IgD-negative memory B cell (primary cell): ENCODE data around the gene TMA7B. TPM values are rescaled to one million over a fixed set of nuclear protein-coding genes. Genes with fewer than 3 reads are reported as not detected.

Source experiments
- H3K27ac Mint-ChIP-seq, 3 donors: one replicate each; pipeline ENCODE4 v1.8.0; 2020 to 2022; ENCODE audit warnings: mild to moderate bottlenecking in 3 of 3, mixed read lengths in 3 of 3, moderate library complexity in 1 of 3
- H3K27me3 Mint-ChIP-seq: one replicate; pipeline ENCODE4 v1.8.0; 2021; ENCODE audit warnings: mixed read lengths
- H3K36me3 Mint-ChIP-seq: one replicate; pipeline ENCODE4 v1.8.0; 2020; ENCODE audit warnings: mild to moderate bottlenecking, mixed read lengths
- H3K4me1 Mint-ChIP-seq, 3 donors: one replicate each; pipeline ENCODE4 v1.8.0; 2020 to 2022; ENCODE audit warnings: mixed read lengths in 3 of 3, mild to moderate bottlenecking in 1 of 3
- H3K4me3 Mint-ChIP-seq, 4 donors: one replicate each; pipeline ENCODE4 v1.8.0; 2020 to 2022; ENCODE audit warnings: mild to moderate bottlenecking in 4 of 4, mixed read lengths in 4 of 4, moderate library complexity in 3 of 4
- H3K9me3 Mint-ChIP-seq, 3 donors: one replicate each; pipeline ENCODE4 v1.8.0; 2020 to 2021; ENCODE audit warnings: mixed read lengths in 3 of 3, mild to moderate bottlenecking in 1 of 3
- polyA plus RNA-seq: library from polyadenylated mRNA; unstranded; fragments of 300-500 nt; fragmentation: Illumina TruSeq; gene quantifications from one replicate; pipeline ENCODE4 v1.2.3, GENCODE V29; 2021

Gene TMA7B
- polyA plus RNA-seq, 1 donor from 2014 or later, result 0.78 TPM

- H3K4me1 Mint-ChIP-seq, result no peaks in the 10 kb centered on the region
- no peaks in the 10 kb centered on the region for H3K9me3 Mint-ChIP-seq
- no peak overlapping the region for H3K4me3 Mint-ChIP-seq
- H3K36me3 Mint-ChIP-seq, result peaks cover 6% of the 10 kb centered on the region
- peaks cover 10% of the 10 kb centered on the region for H3K27me3 Mint-ChIP-seq
- peak overlapping the region in 1 of 3 donors; percentile 26 for H3K27ac Mint-ChIP-seq
Measured at GRCh38 chr22:39972641-39973040, 12.4 kb downstream of the TMA7B start.

GRCh38 chr22:39973656-39974055, 13.5 kb downstream of the TMA7B start:
- Mint-ChIP-seq H3K27me3 (peaks cover 15% of the 10 kb centered on the region), H3K9me3 (no peaks in the 10 kb centered on the region), H3K4me1 (no peaks in the 10 kb centered on the region), H3K4me3 (no peak overlapping the region), H3K27ac (no peak overlapping the region), H3K36me3 (peaks cover 6% of the 10 kb centered on the region)

GRCh38 chr22:39974065-39974464, 13.9 kb downstream of the TMA7B start:
- Mint-ChIP-seq H3K4me3 (no peak overlapping the region), H3K27me3 (peaks cover 16% of the 10 kb centered on the region), H3K4me1 (no peaks in the 10 kb centered on the region), H3K27ac (no peak overlapping the region), H3K36me3 (peaks cover 6% of the 10 kb centered on the region), H3K9me3 (no peaks in the 10 kb centered on the region)

- Mint-ChIP-seq H3K27me3 (peaks cover 26% of the 10 kb centered on the region), H3K9me3 (no peaks in the 10 kb centered on the region), H3K36me3 (peaks cover 1% of the 10 kb centered on the region), H3K4me1 (no peaks in the 10 kb centered on the region), H3K4me3 (no peak overlapping the region), H3K27ac (no peak overlapping the region)
Measured at GRCh38 chr22:39979048-39979447, 18.9 kb downstream of the TMA7B start.

GRCh38 chr22:39979458-39979857, 19.3 kb downstream of the TMA7B start:
- Mint-ChIP-seq H3K9me3 (no peaks in the 10 kb centered on the region), H3K27me3 (peaks cover 28% of the 10 kb centered on the region), H3K36me3 (peaks cover 1% of the 10 kb centered on the region), H3K27ac (no peak overlapping the region), H3K4me3 (no peak overlapping the region), H3K4me1 (no peaks in the 10 kb centered on the region)

- Mint-ChIP-seq H3K36me3 (peaks cover 4% of the 10 kb centered on the region), H3K4me1 (no peaks in the 10 kb centered on the region), H3K4me3 (no peak overlapping the region), H3K27me3 (peaks cover 26% of the 10 kb centered on the region), H3K9me3 (no peaks in the 10 kb centered on the region), H3K27ac (no peak overlapping the region)
Measured at GRCh38 chr22:39980596-39980995, 20.4 kb downstream of the TMA7B start.

GRCh38 chr22:39983346-39983745, 23.1 kb downstream of the TMA7B start:
- Mint-ChIP-seq H3K4me1 (no peaks in the 10 kb centered on the region), H3K4me3 (no peak overlapping the region), H3K27ac (peak overlapping the region in 1 of 3 donors; percentile 47), H3K27me3 (peaks cover 18% of the 10 kb centered on the region), H3K36me3 (peaks cover 2% of the 10 kb centered on the region), H3K9me3 (no peaks in the 10 kb centered on the region)

- Mint-ChIP-seq H3K27ac (no peak overlapping the region), H3K36me3 (peaks cover 2% of the 10 kb centered on the region), H3K27me3 (peaks cover 19% of the 10 kb centered on the region), H3K4me3 (no peak overlapping the region), H3K9me3 (no peaks in the 10 kb centered on the region), H3K4me1 (no peaks in the 10 kb centered on the region)
Measured at GRCh38 chr22:39984006-39984405, 23.8 kb downstream of the TMA7B start.

- Mint-ChIP-seq H3K4me1 (no peaks in the 10 kb centered on the region), H3K27me3 (peaks cover 12% of the 10 kb centered on the region), H3K27ac (no peak overlapping the region), H3K4me3 (no peak overlapping the region), H3K9me3 (no peaks in the 10 kb centered on the region), H3K36me3 (peaks cover 2% of the 10 kb centered on the region)
Measured at GRCh38 chr22:39984746-39985145, 24.5 kb downstream of the TMA7B start.

GRCh38 chr22:39985383-39986035, 25.3 kb downstream of the TMA7B start:
- Mint-ChIP-seq H3K36me3 (peaks cover 2% of the 10 kb centered on the region), H3K27ac (no peak overlapping the region), H3K27me3 (peaks cover 7% of the 10 kb centered on the region), H3K9me3 (no peaks in the 10 kb centered on the region), H3K4me1 (no peaks in the 10 kb centered on the region), H3K4me3 (no peak overlapping the region)

GRCh38 chr22:39988386-39989114, 28.4 kb downstream of the TMA7B start:
- no peak overlapping the region for H3K27ac Mint-ChIP-seq
- H3K4me3 Mint-ChIP-seq, result no peak overlapping the region
- H3K27me3 Mint-ChIP-seq, result peaks cover 16% of the 10 kb centered on the region
- peaks cover 2% of the 10 kb centered on the region for H3K36me3 Mint-ChIP-seq
- H3K4me1 Mint-ChIP-seq, result no peaks in the 10 kb centered on the region
- H3K9me3 Mint-ChIP-seq, result no peaks in the 10 kb centered on the region

GRCh38 chr22:39989633-39990032, 29.4 kb downstream of the TMA7B start:
- H3K27ac Mint-ChIP-seq, result no peak overlapping the region
- no peaks in the 10 kb centered on the region for H3K9me3 Mint-ChIP-seq
- peaks cover 2% of the 10 kb centered on the region for H3K36me3 Mint-ChIP-seq
- H3K4me3 Mint-ChIP-seq, result no peak overlapping the region
- peaks cover 0 to 4% (median 2%) of the 10 kb centered on the region in 3 donors for H3K4me1 Mint-ChIP-seq
- H3K27me3 Mint-ChIP-seq, result peaks cover 21% of the 10 kb centered on the region

- no peaks in the 10 kb centered on the region for H3K9me3 Mint-ChIP-seq
- peaks cover 22% of the 10 kb centered on the region for H3K27me3 Mint-ChIP-seq
Measured at GRCh38 chr22:39990686-39991085, 30.5 kb downstream of the TMA7B start.

GRCh38 chr22:39991159-39991860, 31.1 kb downstream of the TMA7B start:
- H3K36me3 Mint-ChIP-seq, result no peaks in the 10 kb centered on the region
- peaks cover 1 to 4% (median 2%) of the 10 kb centered on the region in 3 donors for H3K4me1 Mint-ChIP-seq
- no peak overlapping the region for H3K27ac Mint-ChIP-seq
- no peak overlapping the region for H3K4me3 Mint-ChIP-seq
- H3K9me3 Mint-ChIP-seq, result no peaks in the 10 kb centered on the region
- peaks cover 29% of the 10 kb centered on the region for H3K27me3 Mint-ChIP-seq

More at GRCh38 chr22:39990686-39991085, 30.5 kb downstream of the TMA7B start:
- Mint-ChIP-seq H3K4me1 (peaks cover 0 to 4% (median 2%) of the 10 kb centered on the region in 3 donors), H3K27ac (no peak overlapping the region), H3K4me3 (no peak overlapping the region), H3K36me3 (no peaks in the 10 kb centered on the region)

- Mint-ChIP-seq H3K9me3 (no peaks in the 10 kb centered on the region), H3K27me3 (peaks cover 34% of the 10 kb centered on the region), H3K27ac (no peak overlapping the region), H3K36me3 (no peaks in the 10 kb centered on the region), H3K4me3 (no peak overlapping the region), H3K4me1 (peaks cover 1 to 4% (median 2%) of the 10 kb centered on the region in 3 donors)
Measured at GRCh38 chr22:39992088-39992826, 32.1 kb downstream of the TMA7B start.
